MM.1S (cell line): ENCODE data around the gene MTMR2.

ENCODE experiments used
- DNase-seq: peaks from one replicate; pipeline ENCODE4 v3.0.0-alpha.2; 2015
- H2AFZ ChIP-seq: fragments of 300-600 bp; sonication (generic); 2 replicates; pipeline ENCODE4 v1.6.0; 2016; ENCODE audit warnings: antibody characterized with exemption, low read length
- H3F3A ChIP-seq: fragments of 300-600 bp; sonication (generic); 2 replicates; pipeline ENCODE4 v1.6.1; 2016; ENCODE audit warnings: mild to moderate bottlenecking, antibody characterized with exemption, low read length, moderate library complexity, mixed read lengths; ENCODE audit not compliant: insufficient read depth
- H3K27ac ChIP-seq: fragments of 300-600 bp; sonication (generic); 2 replicates; pipeline ENCODE4 v1.5.1; 2016; ENCODE audit warnings: mild to moderate bottlenecking, low read length
- H3K27me3 ChIP-seq: fragments of 300-600 bp; sonication (generic); replicated peaks from 2 replicates; pipeline ENCODE4 v1.6.0; 2016; ENCODE audit warnings: low read length; ENCODE audit not compliant: insufficient read depth
- H3K36me3 ChIP-seq: fragments of 300-600 bp; sonication (generic); replicated peaks from 2 replicates; pipeline ENCODE4 v1.6.1; 2016; ENCODE audit warnings: mild to moderate bottlenecking, low read length, mixed read lengths; ENCODE audit not compliant: insufficient read depth
- H3K4me1 ChIP-seq: fragments of 300-600 bp; sonication (generic); 2 replicates; pipeline ENCODE4 v1.6.1; 2016; ENCODE audit warnings: low read length, mixed read lengths
- H3K4me2 ChIP-seq: fragments of 300-600 bp; sonication (generic); 2 replicates; pipeline ENCODE4 v1.6.0; 2016; ENCODE audit warnings: low read depth, low read length
- H3K4me3 ChIP-seq: fragments of 300-600 bp; sonication (generic); 2 replicates; pipeline ENCODE4 v1.5.1; 2016; ENCODE audit warnings: low read length, mixed read lengths
- H3K79me2 ChIP-seq: fragments of 300-600 bp; sonication (generic); 2 replicates; pipeline ENCODE4 v1.6.1; 2016; ENCODE audit warnings: mixed run types, low read length, mixed read lengths
- H3K9ac ChIP-seq: fragments of 300-600 bp; sonication (generic); 2 replicates; pipeline ENCODE4 v1.6.1; 2016; ENCODE audit warnings: low read length, mixed read lengths
- H3K9me2 ChIP-seq: fragments of 300-600 bp; sonication (generic); replicated peaks from 2 replicates; pipeline ENCODE4 v1.6.1; 2016; ENCODE audit warnings: mild to moderate bottlenecking, low read length, mixed read lengths; ENCODE audit not compliant: insufficient read depth
- H3K9me3 ChIP-seq: fragments of 300-600 bp; sonication (generic); replicated peaks from 2 replicates; pipeline ENCODE4 v1.6.1; 2016; ENCODE audit warnings: mild to moderate bottlenecking, low read length, mixed read lengths; ENCODE audit not compliant: insufficient read depth
- H4K20me1 ChIP-seq: fragments of 300-600 bp; sonication (generic); 2 replicates; pipeline ENCODE4 v1.6.1; 2016; ENCODE audit warnings: mild to moderate bottlenecking, low read length, moderate library complexity, mixed read lengths; ENCODE audit not compliant: insufficient read depth
- EZH2 ChIP-seq: fragments of 300-600 bp; sonication (generic); optimal IDR thresholded peaks from 2 replicates; pipeline ENCODE3; 2017; ENCODE audit warnings: low read depth, mild to moderate bottlenecking, antibody characterized with exemption, low read length, mixed read lengths
- EZH2phosphoT487 ChIP-seq: fragments of 300-600 bp; sonication (generic); IDR thresholded peaks from 2 replicates; pipeline ENCODE4 v1.6.1; 2018; ENCODE audit warnings: antibody characterized with exemption, low read length
- TF ChIP-seq, protein P1 (sequence below): fragments of 300-600 bp; sonication (generic); IDR thresholded peaks from 2 replicates; pipeline ENCODE4 v1.5.1; 2016; ENCODE audit warnings: antibody characterized with exemption, low read length, mixed read lengths

MTMR2 gene

GRCh38 chr11:95923728-95924413 is at the start of gene MTMR2:
Gene MTMR2 (minus strand): TSS chr11:95924107. CDS start chr11:95923954, 153 bp downstream.
- H3K27ac ChIP-seq = peak within 1 kb of the TSS; percentile 50; the same call in 1 of the 2 replicates

GRCh38 chr11:95972060-95972459 is 48.2 kb upstream of the MTMR2 start:
- no peaks in the 10 kb centered on the region for H3K9me2 ChIP-seq
- H3K4me1 ChIP-seq = no peaks in the 10 kb centered on the region
- H3K27ac ChIP-seq = no peak overlapping the region
- H3K27me3 ChIP-seq = no peaks in the 10 kb centered on the region
- H3K79me2 ChIP-seq = no peaks in the 10 kb centered on the region
- no peak for DNase-seq
- H3K36me3 ChIP-seq = no peaks in the 10 kb centered on the region
- H3K9ac ChIP-seq = no peak overlapping the region
- no peaks in the 10 kb centered on the region for H3K9me3 ChIP-seq
- TF ChIP-seq EZH2 = no peak
- no peaks in the 10 kb centered on the region for H4K20me1 ChIP-seq
- H3K4me3 ChIP-seq = no peak overlapping the region
- H2AFZ ChIP-seq = no peak overlapping the region
- no peaks in the 10 kb centered on the region for H3F3A ChIP-seq
- no peak overlapping the region for H3K4me2 ChIP-seq

More at GRCh38 chr11:95923728-95924413, at the start of gene MTMR2:
- Histone ChIP-seq H3F3A (peaks cover 21% of the 10 kb centered on the region), H3K4me1 (0 out of 2 replicates have a peak, but pooled peaks cover 9% of the 10 kb centered on the region), H3K27me3 (no peaks in the 10 kb centered on the region), H2AFZ (peak within 1 kb of the TSS; percentile 100), H3K9me2 (no peaks in the 10 kb centered on the region), H3K79me2 (peaks cover 7% of the 10 kb centered on the region; the same call in 1 of the 2 replicates), H3K4me3 (peak within 1 kb of the TSS; percentile 99), H3K36me3 (no peaks in the 10 kb centered on the region), H3K9ac (peak within 1 kb of the TSS; percentile 84), H3K9me3 (no peaks in the 10 kb centered on the region), H4K20me1 (no peaks in the 10 kb centered on the region), H3K4me2 (peak within 1 kb of the TSS; percentile 85)
- no peak for TF ChIP-seq EZH2
- TF ChIP-seq EZH2phosphoT487 = no peak
- TF ChIP-seq, protein P1, sequence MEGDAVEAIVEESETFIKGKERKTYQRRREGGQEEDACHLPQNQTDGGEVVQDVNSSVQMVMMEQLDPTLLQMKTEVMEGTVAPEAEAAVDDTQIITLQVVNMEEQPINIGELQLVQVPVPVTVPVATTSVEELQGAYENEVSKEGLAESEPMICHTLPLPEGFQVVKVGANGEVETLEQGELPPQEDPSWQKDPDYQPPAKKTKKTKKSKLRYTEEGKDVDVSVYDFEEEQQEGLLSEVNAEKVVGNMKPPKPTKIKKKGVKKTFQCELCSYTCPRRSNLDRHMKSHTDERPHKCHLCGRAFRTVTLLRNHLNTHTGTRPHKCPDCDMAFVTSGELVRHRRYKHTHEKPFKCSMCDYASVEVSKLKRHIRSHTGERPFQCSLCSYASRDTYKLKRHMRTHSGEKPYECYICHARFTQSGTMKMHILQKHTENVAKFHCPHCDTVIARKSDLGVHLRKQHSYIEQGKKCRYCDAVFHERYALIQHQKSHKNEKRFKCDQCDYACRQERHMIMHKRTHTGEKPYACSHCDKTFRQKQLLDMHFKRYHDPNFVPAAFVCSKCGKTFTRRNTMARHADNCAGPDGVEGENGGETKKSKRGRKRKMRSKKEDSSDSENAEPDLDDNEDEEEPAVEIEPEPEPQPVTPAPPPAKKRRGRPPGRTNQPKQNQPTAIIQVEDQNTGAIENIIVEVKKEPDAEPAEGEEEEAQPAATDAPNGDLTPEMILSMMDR = no peak
- DNase-seq = peak; percentile 68

DNA sequence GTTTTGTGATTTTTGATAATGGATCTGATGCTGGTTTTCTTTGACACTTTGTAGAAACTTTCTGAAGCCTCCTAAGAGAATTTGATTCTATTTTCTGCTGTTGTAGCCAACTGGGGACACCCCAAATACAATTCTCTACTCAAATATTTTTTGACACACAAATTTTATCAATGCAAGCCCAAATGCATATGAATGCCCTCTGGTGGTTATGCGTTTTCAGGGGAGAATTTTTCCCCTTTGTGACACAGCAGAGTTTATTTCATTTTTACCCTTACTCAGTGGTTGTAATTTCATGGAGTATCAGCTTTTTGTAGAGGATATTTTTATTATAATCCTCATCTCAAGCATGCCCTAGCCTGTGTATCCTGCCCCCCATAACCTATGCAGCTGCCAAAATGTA is 44.7 kb upstream of the MTMR2 start:
- Histone ChIP-seq H3K4me3 (no peak overlapping the region), H3K79me2 (no peaks in the 10 kb centered on the region), H3K4me2 (no peak overlapping the region), H3K4me1 (no peaks in the 10 kb centered on the region), H3K9me3 (no peaks in the 10 kb centered on the region), H3F3A (no peaks in the 10 kb centered on the region), H3K9ac (no peak overlapping the region), H3K36me3 (no peaks in the 10 kb centered on the region), H4K20me1 (no peaks in the 10 kb centered on the region), H2AFZ (no peak overlapping the region), H3K27me3 (no peaks in the 10 kb centered on the region), H3K27ac (no peak overlapping the region), H3K9me2 (no peaks in the 10 kb centered on the region)
- no peak for TF ChIP-seq EZH2
- TF ChIP-seq, protein P1 = peak; percentile 21; the same call in 1 of the 2 replicates
- no peak for TF ChIP-seq EZH2phosphoT487
- DNase-seq = no peak

DNA sequence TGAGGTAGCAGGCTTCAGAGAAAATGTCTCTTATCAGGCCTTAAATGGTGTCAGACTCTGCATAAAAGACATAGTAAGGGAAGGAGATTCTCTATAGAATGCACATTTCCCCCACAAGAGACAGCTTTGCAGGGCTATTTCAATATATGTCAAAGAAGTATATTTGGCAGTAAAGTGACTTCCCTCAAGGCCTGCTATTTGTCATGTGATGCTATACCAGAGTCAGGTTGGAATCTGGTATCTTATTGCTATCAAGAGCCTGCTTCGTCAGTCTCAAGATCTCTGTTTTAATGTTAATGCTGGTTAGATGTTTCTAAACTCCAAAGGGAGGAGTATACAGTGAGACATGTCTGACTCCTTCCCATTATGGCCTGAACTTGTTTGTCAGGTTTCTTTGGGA is 40.4 kb upstream of the MTMR2 start:
- H3K79me2 ChIP-seq = no peaks in the 10 kb centered on the region
- no peaks in the 10 kb centered on the region for H3K9me3 ChIP-seq
- H3K4me2 ChIP-seq = no peak overlapping the region
- H3K27ac ChIP-seq = no peak overlapping the region
- no peaks in the 10 kb centered on the region for H3K9me2 ChIP-seq
- H3K4me3 ChIP-seq = no peak overlapping the region
- no peaks in the 10 kb centered on the region for H3K36me3 ChIP-seq
- no peaks in the 10 kb centered on the region for H4K20me1 ChIP-seq
- H3K4me1 ChIP-seq = no peaks in the 10 kb centered on the region
- no peak overlapping the region for H2AFZ ChIP-seq
- H3F3A ChIP-seq = no peaks in the 10 kb centered on the region
- H3K27me3 ChIP-seq = no peaks in the 10 kb centered on the region
- TF ChIP-seq, protein P1 = no peak
- no peak for TF ChIP-seq EZH2phosphoT487
- TF ChIP-seq EZH2 = no peak
- no peak for DNase-seq
- H3K9ac ChIP-seq = no peak overlapping the region
